GM18502 (cell line): ENCODE results near the gene COMMD4.
A peak's percentile ranks its signal among the peaks of the same experiment; 100 is the strongest.
"Not testable (repeated sequence)": the region's sequence is repeated elsewhere in the genome, so short reads cannot be mapped to it uniquely, and the experiment has no call there.

Experiments used
- ATAC-seq: cut with Tn5 transposase; IDR thresholded peaks from one replicate; pipeline ENCODE4 v1.9.1; 2021; ENCODE audit warnings: mild to moderate bottlenecking; ENCODE audit not compliant: unreplicated experiment, poor library complexity

The COMMD4 gene

GRCh38 chr15:75368689-75369239 lies 32.9 kb downstream of the COMMD4 start:
- ATAC-seq, result peak; percentile 10

- no peak for ATAC-seq
Measured at GRCh38 chr15:75369897-75370581, 34.2 kb downstream of the COMMD4 start.

- no peak for ATAC-seq
Measured at GRCh38 chr15:75371486-75371885, 35.6 kb downstream of the COMMD4 start.

- no peak for ATAC-seq
Measured at GRCh38 chr15:75371901-75372688, 36.2 kb downstream of the COMMD4 start.

DNA sequence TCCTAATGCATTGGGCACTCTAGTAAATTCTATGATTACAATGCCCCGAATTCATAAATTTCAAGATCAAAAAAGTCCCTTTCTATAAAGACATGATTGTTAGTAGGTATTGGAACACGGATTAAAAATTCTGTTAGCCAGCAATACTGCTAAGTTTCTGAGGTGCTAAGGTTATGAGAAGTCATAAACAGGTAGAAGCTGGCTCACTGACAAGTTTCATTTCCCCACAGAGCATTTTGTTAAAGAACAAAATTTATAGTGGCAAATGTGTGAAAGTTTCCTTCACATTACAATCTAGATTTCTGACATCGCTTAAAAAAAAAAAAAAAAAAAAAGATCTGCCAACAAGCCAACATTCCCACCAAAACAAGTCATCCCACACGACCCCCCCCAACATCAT lies 44.9 kb downstream of the COMMD4 start:
- ATAC-seq, result no peak

DNA sequence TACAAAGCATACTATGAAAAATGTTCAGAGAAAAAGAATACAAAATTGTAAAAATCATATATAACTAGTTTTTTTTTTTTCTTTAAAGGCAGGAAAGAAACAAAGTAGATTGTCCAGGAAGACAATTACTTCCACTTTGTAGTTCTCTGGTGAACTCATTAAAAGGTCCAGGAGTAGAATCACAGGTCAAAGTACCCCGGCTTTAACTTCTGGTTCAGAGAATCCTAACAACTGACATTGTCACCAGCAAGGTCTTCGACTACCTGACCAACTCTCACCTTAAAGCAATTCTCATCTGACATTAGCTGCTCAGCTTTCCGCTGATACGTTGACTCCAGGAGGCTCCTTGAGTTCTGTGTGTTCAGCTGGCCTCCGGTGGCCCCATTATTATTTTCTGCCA lies 48.1 kb downstream of the COMMD4 start:
- ATAC-seq, result not testable (repeated sequence)
